Measurements from ENCODE around the gene SAXO1. TPM values are rescaled to one million over a fixed set of nuclear protein-coding genes. Genes with fewer than 3 reads are reported as not detected.

SAXO1 gene
- total RNA-seq, 1 donor from 2014 or later: not detected

DNA sequence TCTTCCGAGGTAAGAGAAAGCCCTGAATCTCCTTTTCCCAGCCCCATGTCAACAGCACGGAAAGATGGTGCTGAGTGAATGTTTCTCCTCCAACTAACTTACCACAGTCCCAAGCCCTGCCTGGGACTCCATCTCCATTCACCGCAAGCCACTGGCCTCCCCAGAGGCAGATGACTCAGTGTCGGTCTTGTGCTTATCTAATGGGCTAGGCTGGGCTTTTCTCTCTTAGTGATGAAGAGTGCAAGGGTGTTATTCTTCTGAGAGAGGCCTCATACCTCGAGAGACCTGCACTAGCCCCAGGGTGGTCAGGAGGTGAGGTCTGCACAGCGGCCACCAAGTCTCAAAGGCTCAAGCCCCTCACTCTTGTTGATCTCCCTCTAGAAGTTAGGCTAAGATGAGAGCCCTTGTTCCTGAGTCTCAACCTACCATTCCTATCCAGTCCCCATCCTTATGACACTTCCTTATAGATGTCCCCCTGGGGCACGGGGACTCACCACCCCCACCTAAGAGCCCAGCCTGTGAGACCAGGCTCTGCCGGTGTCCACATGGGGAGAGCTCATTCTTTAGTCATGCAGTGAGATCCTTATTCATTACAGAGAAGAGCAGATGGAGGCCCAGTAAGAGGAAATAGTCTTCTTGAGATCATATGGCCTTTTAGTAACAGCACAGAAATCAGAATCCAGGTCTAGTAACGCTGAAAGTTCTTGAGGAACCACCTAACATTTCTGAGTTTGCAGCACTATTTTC lies 127.0 kb downstream of the SAXO1 start:
- no peak overlapping the region for H3K4me3 ChIP-seq
- no peaks in the 10 kb centered on the region for H3K9me3 ChIP-seq
- H3K4me1 ChIP-seq: peaks cover 11% of the 10 kb centered on the region
- no peak for DNase-seq (ENCODE audit: extremely low spot score in 2 of 2)
- intact Hi-C loops (cut with DNase I): no loop called here
- TF ChIP-seq POLR2A (IDR thresholded peaks at IDR 0.05): no peak
- no peak for TF ChIP-seq CTCF (IDR thresholded peaks at IDR 0.05)
- TF ChIP-seq POLR2AphosphoS5 (IDR thresholded peaks at IDR 0.05; ENCODE audit: insufficient read depth in 1 of 2, low read depth in 1 of 2): no peak
- H3K27ac ChIP-seq: no peak overlapping the region
- H3K27me3 ChIP-seq: no peaks in the 10 kb centered on the region
- H3K36me3 ChIP-seq: no peaks in the 10 kb centered on the region

DNA sequence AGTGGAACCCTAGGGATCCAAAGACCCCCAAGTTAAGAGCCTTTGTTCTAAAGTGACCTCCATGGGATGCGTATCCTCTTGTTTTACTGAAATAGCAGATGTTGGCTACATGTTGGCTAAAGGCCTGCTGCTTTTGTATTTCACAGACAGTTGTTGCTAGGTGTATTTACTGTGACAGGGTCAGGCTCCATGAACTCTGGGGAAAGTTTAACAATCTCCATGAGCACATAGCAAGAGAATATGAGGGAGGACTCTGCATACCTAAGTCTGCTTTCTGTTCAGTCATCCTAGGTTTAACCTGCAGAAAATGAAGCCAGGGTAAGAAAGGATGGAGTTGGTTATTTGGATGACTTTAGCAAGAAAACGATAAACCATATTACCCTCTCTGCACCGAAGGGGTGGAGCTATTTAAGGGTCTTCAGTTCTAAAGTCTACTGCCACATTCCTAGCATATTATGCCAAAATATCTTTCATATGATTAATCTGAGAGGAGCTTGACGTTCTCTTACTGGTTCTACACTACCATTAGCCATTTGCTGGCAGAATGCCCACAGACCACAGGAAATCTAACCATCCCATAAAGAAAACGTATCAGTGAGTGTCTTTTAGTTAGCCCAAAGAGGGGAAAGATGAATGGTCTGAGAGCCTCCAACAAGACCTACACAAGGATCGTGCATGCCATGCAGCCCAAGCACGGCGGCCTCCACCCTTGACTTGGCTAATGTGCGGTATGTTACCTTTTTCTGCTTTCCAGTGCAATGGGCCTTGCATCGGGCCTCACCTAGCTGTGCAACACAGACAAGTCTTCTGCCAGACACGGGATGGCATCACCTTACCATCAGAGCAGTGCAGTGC lies 127.8 kb downstream of the SAXO1 start:
- TF ChIP-seq CTCF (IDR thresholded peaks at IDR 0.05) (no peak), POLR2A (IDR thresholded peaks at IDR 0.05) (no peak), POLR2AphosphoS5 (IDR thresholded peaks at IDR 0.05; ENCODE audit: insufficient read depth in 1 of 2, low read depth in 1 of 2) (no peak)
- Histone ChIP-seq H3K27me3 (no peaks in the 10 kb centered on the region), H3K4me1 (peaks cover 11% of the 10 kb centered on the region), H3K9me3 (no peaks in the 10 kb centered on the region), H3K4me3 (no peak overlapping the region), H3K27ac (no peak overlapping the region), H3K36me3 (no peaks in the 10 kb centered on the region)
- no peak for DNase-seq (ENCODE audit: extremely low spot score in 2 of 2)
- intact Hi-C loops (cut with DNase I): no loop called here

- Histone ChIP-seq H3K4me3 (no peak overlapping the region), H3K4me1 (peaks cover 11% of the 10 kb centered on the region), H3K27me3 (no peaks in the 10 kb centered on the region), H3K36me3 (no peaks in the 10 kb centered on the region), H3K27ac (no peak overlapping the region), H3K9me3 (no peaks in the 10 kb centered on the region)
- intact Hi-C loops (cut with DNase I): no loop called here
- no peak for TF ChIP-seq POLR2AphosphoS5 (IDR thresholded peaks at IDR 0.05; ENCODE audit: insufficient read depth in 1 of 2, low read depth in 1 of 2)
- no peak for TF ChIP-seq POLR2A (IDR thresholded peaks at IDR 0.05)
- TF ChIP-seq CTCF (IDR thresholded peaks at IDR 0.05): no peak
- DNase-seq (ENCODE audit: extremely low spot score in 2 of 2): no peak
These were observed 129.6 kb downstream of the SAXO1 start for GRCh38 chr9:18903450-18903849.

DNA sequence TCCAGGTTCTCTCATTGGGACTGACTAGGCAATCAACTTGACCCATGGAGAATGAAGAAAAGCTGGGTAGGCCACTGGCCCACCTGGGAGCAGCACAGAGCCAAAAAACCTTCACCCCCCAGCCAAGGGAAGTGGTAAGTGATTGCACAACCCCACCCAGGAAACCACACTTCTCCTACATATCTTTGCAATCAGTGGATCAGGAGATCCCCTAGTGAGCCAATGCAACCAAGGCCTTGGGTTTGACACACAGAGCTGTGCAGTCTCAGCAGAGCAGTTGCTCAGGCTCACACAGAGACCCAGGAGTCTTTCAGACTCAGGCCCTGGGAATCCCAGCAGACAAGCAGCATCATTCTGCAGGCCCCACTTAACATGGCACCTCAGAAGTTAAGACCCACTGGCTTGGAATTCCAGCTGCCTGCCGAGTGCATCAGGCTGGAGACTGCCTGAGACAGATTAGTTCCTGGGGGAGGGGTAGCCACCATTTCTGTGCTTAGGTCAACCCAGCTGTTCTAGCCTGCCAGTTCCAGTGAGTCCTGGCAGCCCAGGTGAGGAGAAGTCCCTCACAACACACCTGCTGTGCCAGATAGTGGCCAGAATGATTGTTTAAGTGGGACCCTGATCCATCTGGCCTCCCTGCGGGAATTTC lies 136.4 kb downstream of the SAXO1 start:
- Histone ChIP-seq H3K4me3 (no peak overlapping the region), H3K27ac (no peak overlapping the region), H3K4me1 (no peaks in the 10 kb centered on the region), H3K36me3 (no peaks in the 10 kb centered on the region), H3K27me3 (no peaks in the 10 kb centered on the region), H3K9me3 (peaks cover 12% of the 10 kb centered on the region)
- intact Hi-C loops (cut with DNase I): no loop called here
- DNase-seq (ENCODE audit: extremely low spot score in 2 of 2): no peak
- TF ChIP-seq POLR2A (IDR thresholded peaks at IDR 0.05): no peak
- TF ChIP-seq POLR2AphosphoS5 (IDR thresholded peaks at IDR 0.05; ENCODE audit: insufficient read depth in 1 of 2, low read depth in 1 of 2): no peak
- TF ChIP-seq CTCF (IDR thresholded peaks at IDR 0.05): no peak

All from vagina (tissue), 2 donors.